ENCODE measurements around the gene SLC25A12. TPM values are rescaled to one million over a fixed set of nuclear protein-coding genes. Genes with fewer than 3 reads are reported as not detected.

SLC25A12 gene
- total and polyA plus RNA-seq, 2 donors (not counting 1 experiment from before 2014, with no cell fraction given), result 10.0 to 21.0 TPM

GRCh38 chr2:171800639-171801038, 93.4 kb downstream of the SLC25A12 start:
- 100% methylated on average over 2 of the region's 5 CpGs for WGBS (ENCODE audit: insufficient coverage)
- no peaks in the 10 kb centered on the region for H3K9me3 ChIP-seq (ENCODE audit: control extremely low read depth in 1 of 3, control insufficient read depth in 2 of 3, insufficient read depth in 1 of 3, low read length in 2 of 3)
- Mint-ChIP-seq H3K4me1 (no peaks in the 10 kb centered on the region), H3K4me3 (no peak overlapping the region), H3K27ac (no peak overlapping the region), H3K27me3 (no peaks in the 10 kb centered on the region), H3K9me3 (ENCODE audit: insufficient read depth) (no peaks in the 10 kb centered on the region)
- no peak for ATAC-seq (ENCODE audit: low read depth)
- no peak overlapping the region for H3K4me2 ChIP-seq (replicated peaks; ENCODE audit: low read depth, low read length, poor library complexity, severe bottlenecking)
- intact Hi-C loops (cut with micrococcal nuclease), result no loop called here
- no peak overlapping the region for H3K4me3 ChIP-seq (ENCODE audit: control extremely low read depth in 1 of 5, extremely low read depth in 1 of 5, insufficient read depth in 1 of 5, low read depth in 2 of 5, low read length in 4 of 5)
- no peak overlapping the region for H3K9ac ChIP-seq (ENCODE audit: low read length)
- H3K27me3 ChIP-seq (replicated peaks in 1 of 4; ENCODE audit: control extremely low read depth in 1 of 4, control insufficient read depth in 3 of 4, insufficient read depth in 4 of 4, low read length in 3 of 4), result no peaks in the 10 kb centered on the region
- no peaks in the 10 kb centered on the region for H4K20me1 ChIP-seq (ENCODE audit: control insufficient read depth, insufficient read depth, low read length, poor library complexity, severe bottlenecking)
- no peak for DNase-seq
- no peaks in the 10 kb centered on the region for H3K79me2 ChIP-seq (ENCODE audit: control insufficient read depth, insufficient read depth, low read length)
- no peak overlapping the region for H3K27ac ChIP-seq (ENCODE audit: low read length in 2 of 2)
- TF ChIP-seq EZH2 (IDR thresholded peaks at IDR 0.05; ENCODE audit: borderline replicate concordance, insufficient read depth, low read depth, low read length, poor library complexity, severe bottlenecking) (no peak), CTCF (IDR thresholded peaks at IDR 0.05) (no peak)
- H2AFZ ChIP-seq (ENCODE audit: insufficient read depth, low read depth, low read length, poor library complexity, severe bottlenecking), result no peak overlapping the region
- POLR2A ChIA-PET, result no interaction called here
- no peaks in the 10 kb centered on the region for H3K4me1 ChIP-seq (ENCODE audit: control insufficient read depth in 2 of 2, insufficient read depth in 2 of 2, low read length in 2 of 2)
- CTCF ChIA-PET, result no interaction called here
- no peaks in the 10 kb centered on the region for H3K36me3 ChIP-seq (replicated peaks in 1 of 2; ENCODE audit: control extremely low read depth in 1 of 2, control insufficient read depth in 1 of 2, extremely low read depth in 1 of 2, insufficient read depth in 2 of 2, low read length in 1 of 2)

- H3K27me3 ChIP-seq (replicated peaks in 1 of 4; ENCODE audit: control extremely low read depth in 1 of 4, control insufficient read depth in 3 of 4, insufficient read depth in 4 of 4, low read length in 3 of 4), result no peaks in the 10 kb centered on the region
- H3K4me3 Mint-ChIP-seq, result no peak overlapping the region
- H3K4me1 ChIP-seq (ENCODE audit: control insufficient read depth in 2 of 2, insufficient read depth in 2 of 2, low read length in 2 of 2), result no peaks in the 10 kb centered on the region
- no peaks in the 10 kb centered on the region for H4K20me1 ChIP-seq (ENCODE audit: control insufficient read depth, insufficient read depth, low read length, poor library complexity, severe bottlenecking)
- H2AFZ ChIP-seq (ENCODE audit: insufficient read depth, low read depth, low read length, poor library complexity, severe bottlenecking), result no peak overlapping the region
- intact Hi-C loops (cut with micrococcal nuclease), result no loop called here
- no peak overlapping the region for H3K4me2 ChIP-seq (replicated peaks; ENCODE audit: low read depth, low read length, poor library complexity, severe bottlenecking)
- H3K9me3 ChIP-seq (ENCODE audit: control extremely low read depth in 1 of 3, control insufficient read depth in 2 of 3, insufficient read depth in 1 of 3, low read length in 2 of 3), result no peaks in the 10 kb centered on the region
- no peak overlapping the region for H3K4me3 ChIP-seq (ENCODE audit: control extremely low read depth in 1 of 5, extremely low read depth in 1 of 5, insufficient read depth in 1 of 5, low read depth in 2 of 5, low read length in 4 of 5)
- no peak overlapping the region for H3K27ac ChIP-seq (ENCODE audit: low read length in 2 of 2)
- peaks cover 0 to 2% of the 10 kb centered on the region in 2 experiments for H3K36me3 ChIP-seq (replicated peaks in 1 of 2; ENCODE audit: control extremely low read depth in 1 of 2, control insufficient read depth in 1 of 2, extremely low read depth in 1 of 2, insufficient read depth in 2 of 2, low read length in 1 of 2)
- WGBS (ENCODE audit: insufficient coverage), result no CpG with 5 or more reads among the region's 6 CpGs
- no peaks in the 10 kb centered on the region for H3K9me3 Mint-ChIP-seq (ENCODE audit: insufficient read depth)
- H3K79me2 ChIP-seq (ENCODE audit: control insufficient read depth, insufficient read depth, low read length), result no peaks in the 10 kb centered on the region
- H3K27me3 Mint-ChIP-seq, result no peaks in the 10 kb centered on the region
- no peaks in the 10 kb centered on the region for H3K4me1 Mint-ChIP-seq
- ChIA-PET CTCF (no interaction called here), POLR2A (no interaction called here)
- TF ChIP-seq CTCF (IDR thresholded peaks at IDR 0.05) (no peak), EZH2 (IDR thresholded peaks at IDR 0.05; ENCODE audit: borderline replicate concordance, insufficient read depth, low read depth, low read length, poor library complexity, severe bottlenecking) (no peak)
- ATAC-seq (ENCODE audit: low read depth), result no peak
- H3K9ac ChIP-seq (ENCODE audit: low read length), result no peak overlapping the region
- DNase-seq, result no peak
- no peak overlapping the region for H3K27ac Mint-ChIP-seq
Measured at GRCh38 chr2:171798156-171798820, 95.8 kb downstream of the SLC25A12 start.
